Endodermal cell (in vitro differentiated cells): ENCODE data around the gene USP47. TPM values are rescaled to one million over a fixed set of nuclear protein-coding genes. Genes with fewer than 3 reads are reported as not detected.
A peak's percentile ranks its signal among the peaks of the same experiment; 100 is the strongest.

Experiments used
- DNase-seq: peaks from one replicate; pipeline ENCODE4 v3.0.0-alpha.2; 2017
- H3K27ac ChIP-seq: 2 replicates; pipeline ENCODE4 v1.5.1; 2013; ENCODE audit warnings: mild to moderate bottlenecking, low read depth, low read length, moderate library complexity
- H3K27me3 ChIP-seq: 2 replicates; pipeline ENCODE4 v1.6.1; 2013; ENCODE audit warnings: mild to moderate bottlenecking, low read length, moderate library complexity; ENCODE audit not compliant: insufficient read depth, control insufficient read depth, poor library complexity, severe bottlenecking
- H3K36me3 ChIP-seq: 2 replicates; pipeline ENCODE4 v1.7.0; 2013; ENCODE audit warnings: mild to moderate bottlenecking, low read length, moderate library complexity; ENCODE audit not compliant: control insufficient read depth, insufficient read depth
- H3K4me1 ChIP-seq: one replicate; pipeline ENCODE4 v1.7.0; 2013; ENCODE audit warnings: low read length; ENCODE audit not compliant: control insufficient read depth, insufficient read depth
- H3K4me3 ChIP-seq: 2 replicates; pipeline ENCODE4 v1.5.1; 2013; ENCODE audit warnings: mild to moderate bottlenecking, low read length, moderate library complexity
- H3K9ac ChIP-seq: 2 replicates; pipeline ENCODE4 v1.6.1; 2013; ENCODE audit warnings: mild to moderate bottlenecking, low read length, moderate library complexity; ENCODE audit not compliant: poor library complexity, severe bottlenecking; ENCODE audit errors: extremely low read depth
- H3K9me3 ChIP-seq: 2 replicates; pipeline ENCODE4 v1.6.1; 2013; ENCODE audit warnings: mild to moderate bottlenecking, low read length, moderate library complexity; ENCODE audit not compliant: control insufficient read depth
- H3K27ac Mint-ChIP-seq: 2 replicates; pipeline ENCODE4 v1.8.0; 2020; ENCODE audit warnings: mixed read lengths
- H3K27me3 Mint-ChIP-seq: 2 replicates; pipeline ENCODE4 v1.8.0; 2021; ENCODE audit warnings: mild to moderate bottlenecking, mixed read lengths; ENCODE audit not compliant: insufficient read depth
- H3K36me3 Mint-ChIP-seq: 2 replicates; pipeline ENCODE4 v1.8.0; 2020; ENCODE audit warnings: low read depth, mixed read lengths
- H3K4me1 Mint-ChIP-seq: 2 replicates; pipeline ENCODE4 v1.8.0; 2020; ENCODE audit warnings: mixed read lengths
- H3K4me3 Mint-ChIP-seq: 2 replicates; pipeline ENCODE4 v1.8.0; 2020; ENCODE audit warnings: mild to moderate bottlenecking, moderate library complexity, mixed read lengths
- H3K9me3 Mint-ChIP-seq: 2 replicates; pipeline ENCODE4 v1.8.0; 2020; ENCODE audit warnings: mild to moderate bottlenecking, mixed read lengths
- WGBS, 2 experiments: methylation state at CpG; one replicate each; pipeline versions ENCODE4 v1.1.5 to v1.1.7; 2013; ENCODE audit warnings: missing lambda C conversion rate in 2 of 2, mixed read lengths in 1 of 2; ENCODE audit not compliant: insufficient coverage in 1 of 2, insufficient read length in 1 of 2; 5-methylcytosine and 5-hydroxymethylcytosine counted together
- total RNA-seq, 2 donors: library from RNA; stranded (reverse); fragmentation: NEBNext Ultra II Directional in 1 of 2; extraction: Animal tissue kit (Norgen Biotek cat#: 25700) in 1 of 2; gene quantifications; 2 replicates in 1 of 2; 3 replicates in 1 of 2; pipeline ENCODE4 v1.2.1, GENCODE V29; 2021
- TF ChIP-seq, protein P1 (sequence below): fragments of 200-600 bp; sonication (generic); conservative IDR thresholded peaks from 2 replicates; pipeline ENCODE4 v1.5.0; 2021; ENCODE audit warnings: antibody characterized with exemption, mild to moderate bottlenecking

The USP47 gene
- total RNA-seq, 2 donors from 2014 or later = 26.3 to 26.9 TPM

DNA sequence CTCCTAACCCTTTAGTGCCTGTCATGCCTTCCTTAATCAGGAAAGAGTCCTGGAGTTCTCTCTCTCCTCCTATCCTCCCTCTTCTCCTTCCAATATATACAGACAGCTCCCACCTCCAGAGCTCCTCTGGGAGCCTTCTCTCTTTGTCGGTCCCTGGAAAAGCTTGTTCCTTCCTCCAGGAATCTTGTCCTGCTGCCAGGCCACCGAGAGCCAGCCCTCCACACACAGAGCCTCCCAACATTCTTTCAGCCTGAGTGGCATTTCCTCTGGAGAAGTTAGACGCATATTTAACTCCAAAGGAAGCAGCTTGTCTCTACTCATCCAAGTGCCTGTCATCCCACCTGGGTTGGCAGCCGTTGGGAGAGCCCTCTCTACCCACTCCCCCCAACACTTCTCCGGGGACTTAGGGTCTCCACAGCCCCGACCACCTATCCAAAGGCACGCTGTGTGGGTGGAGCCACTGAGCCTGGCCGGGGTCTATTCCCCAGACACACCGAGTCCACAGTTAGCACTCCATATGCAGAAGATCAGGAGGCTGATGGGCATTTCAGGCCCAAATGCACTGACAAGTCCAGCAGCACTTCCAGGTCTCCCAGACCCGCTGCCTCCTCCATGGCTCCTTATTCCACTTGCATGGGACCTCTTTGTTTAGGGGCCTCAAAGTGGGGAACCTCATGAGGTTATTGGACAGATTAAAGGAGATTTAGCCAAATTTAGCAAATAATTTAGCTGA lies 135.6 kb downstream of the USP47 start:
- H3K4me1 Mint-ChIP-seq = peaks cover 24% of the 10 kb centered on the region
- H3K4me3 Mint-ChIP-seq = no peak overlapping the region
- TF ChIP-seq, protein P1, sequence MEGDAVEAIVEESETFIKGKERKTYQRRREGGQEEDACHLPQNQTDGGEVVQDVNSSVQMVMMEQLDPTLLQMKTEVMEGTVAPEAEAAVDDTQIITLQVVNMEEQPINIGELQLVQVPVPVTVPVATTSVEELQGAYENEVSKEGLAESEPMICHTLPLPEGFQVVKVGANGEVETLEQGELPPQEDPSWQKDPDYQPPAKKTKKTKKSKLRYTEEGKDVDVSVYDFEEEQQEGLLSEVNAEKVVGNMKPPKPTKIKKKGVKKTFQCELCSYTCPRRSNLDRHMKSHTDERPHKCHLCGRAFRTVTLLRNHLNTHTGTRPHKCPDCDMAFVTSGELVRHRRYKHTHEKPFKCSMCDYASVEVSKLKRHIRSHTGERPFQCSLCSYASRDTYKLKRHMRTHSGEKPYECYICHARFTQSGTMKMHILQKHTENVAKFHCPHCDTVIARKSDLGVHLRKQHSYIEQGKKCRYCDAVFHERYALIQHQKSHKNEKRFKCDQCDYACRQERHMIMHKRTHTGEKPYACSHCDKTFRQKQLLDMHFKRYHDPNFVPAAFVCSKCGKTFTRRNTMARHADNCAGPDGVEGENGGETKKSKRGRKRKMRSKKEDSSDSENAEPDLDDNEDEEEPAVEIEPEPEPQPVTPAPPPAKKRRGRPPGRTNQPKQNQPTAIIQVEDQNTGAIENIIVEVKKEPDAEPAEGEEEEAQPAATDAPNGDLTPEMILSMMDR = no peak
- no peak overlapping the region for H3K4me3 ChIP-seq
- no peak overlapping the region for H3K27ac Mint-ChIP-seq
- DNase-seq = peak; percentile 76
- no peak overlapping the region for H3K27ac ChIP-seq
- peaks cover 5% of the 10 kb centered on the region for H3K36me3 ChIP-seq
- H3K9me3 Mint-ChIP-seq = no peaks in the 10 kb centered on the region
- WGBS, 2 experiments = 66 to 82% methylated on average over 7 to 10 of the region's 10 CpGs
- H3K9ac ChIP-seq = no peak overlapping the region
- H3K4me1 ChIP-seq = no peaks in the 10 kb centered on the region
- H3K27me3 ChIP-seq = no peaks in the 10 kb centered on the region
- H3K36me3 Mint-ChIP-seq = peaks cover 19% of the 10 kb centered on the region
- no peaks in the 10 kb centered on the region for H3K27me3 Mint-ChIP-seq
- H3K9me3 ChIP-seq = no peaks in the 10 kb centered on the region

DNA sequence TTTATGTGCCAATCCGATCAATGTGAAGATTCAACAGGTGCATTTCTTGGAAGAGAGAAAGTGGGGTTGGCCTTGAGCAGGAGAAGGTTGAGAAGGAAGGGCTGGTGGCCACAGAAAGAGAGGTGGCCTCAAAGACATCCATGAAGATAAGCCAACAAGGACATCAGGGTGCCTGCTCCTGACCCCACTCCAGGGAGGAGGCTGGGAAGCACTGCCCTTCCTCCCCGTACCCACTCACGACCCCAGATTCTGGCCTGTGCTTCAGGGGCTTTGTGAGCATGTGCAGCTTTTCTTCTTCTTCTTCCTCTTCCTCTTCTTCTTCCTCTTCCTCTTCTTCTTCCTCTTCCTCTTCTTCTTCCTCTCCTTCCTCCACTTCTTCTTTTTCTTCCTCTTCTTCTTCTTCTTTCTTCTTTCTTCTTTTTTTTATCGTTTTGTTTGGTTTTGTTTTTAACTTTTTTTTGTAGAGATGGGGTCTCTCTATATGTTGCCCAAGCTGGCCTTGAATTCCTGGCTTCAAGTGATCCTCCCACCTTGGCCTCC lies 136.4 kb downstream of the USP47 start:
- 90 to 100% methylated on average over 1 to 3 of the region's 4 CpGs for WGBS, 2 experiments
- no peak overlapping the region for H3K27ac ChIP-seq
- peaks cover 5% of the 10 kb centered on the region for H3K36me3 ChIP-seq
- Mint-ChIP-seq H3K9me3 (no peaks in the 10 kb centered on the region), H3K4me3 (no peak overlapping the region), H3K36me3 (peaks cover 19% of the 10 kb centered on the region), H3K4me1 (peaks cover 24% of the 10 kb centered on the region), H3K27ac (no peak overlapping the region), H3K27me3 (no peaks in the 10 kb centered on the region)
- no peaks in the 10 kb centered on the region for H3K27me3 ChIP-seq
- no peaks in the 10 kb centered on the region for H3K4me1 ChIP-seq
- no peaks in the 10 kb centered on the region for H3K9me3 ChIP-seq
- H3K4me3 ChIP-seq = no peak overlapping the region
- H3K9ac ChIP-seq = no peak overlapping the region
- TF ChIP-seq, protein P1 = no peak
- DNase-seq = no peak

DNA sequence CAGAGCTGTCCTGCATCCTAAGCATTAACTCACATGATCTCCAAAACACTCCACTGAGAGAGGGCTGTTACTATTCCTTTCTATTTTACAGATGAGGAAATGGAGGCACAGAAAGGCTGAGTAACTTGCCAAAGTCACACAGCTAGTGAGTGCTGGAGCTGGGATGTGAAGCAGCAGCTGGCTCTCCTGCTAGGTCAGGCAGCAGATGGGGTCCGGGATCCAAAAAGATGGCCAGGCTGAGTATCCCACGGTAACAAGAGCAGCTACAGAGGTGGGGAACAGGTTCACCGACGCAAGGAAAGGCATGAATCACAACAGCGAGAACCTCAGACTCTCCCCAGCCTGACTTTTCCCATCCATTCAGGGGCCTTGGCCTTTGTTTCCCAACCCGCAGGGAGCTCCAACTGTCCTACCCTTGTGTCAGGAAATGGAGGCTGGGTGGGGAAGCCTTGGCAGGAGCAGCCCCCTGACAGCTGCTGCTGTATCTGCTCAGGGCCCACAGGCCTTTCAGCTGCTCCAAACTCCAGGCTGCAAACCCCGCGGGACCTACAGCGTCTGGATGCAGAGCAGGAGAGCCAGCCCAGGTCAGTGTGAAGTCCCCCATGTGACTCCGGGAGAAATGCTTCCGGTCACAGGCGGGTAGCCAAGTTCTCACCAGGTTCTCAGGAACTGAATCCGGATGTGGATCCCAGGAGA lies 137.2 kb downstream of the USP47 start:
- Mint-ChIP-seq H3K4me1 (peaks cover 28% of the 10 kb centered on the region), H3K27me3 (no peaks in the 10 kb centered on the region), H3K9me3 (no peaks in the 10 kb centered on the region), H3K4me3 (no peak overlapping the region), H3K27ac (no peak overlapping the region), H3K36me3 (peaks cover 19% of the 10 kb centered on the region)
- peak; percentile 66 for DNase-seq
- Histone ChIP-seq H3K27ac (peak overlapping the region; percentile 94), H3K36me3 (peaks cover 5% of the 10 kb centered on the region), H3K27me3 (no peaks in the 10 kb centered on the region), H3K9me3 (no peaks in the 10 kb centered on the region), H3K4me3 (no peak overlapping the region), H3K4me1 (no peaks in the 10 kb centered on the region), H3K9ac (no peak overlapping the region)
- 86 to 93% methylated on average over 7 to 13 of the region's 13 CpGs for WGBS, 2 experiments
- TF ChIP-seq, protein P1 = no peak
